GM03348 (cell line): ENCODE data around the gene CCDC183.
"Not testable (repeated sequence)": the region's sequence is repeated elsewhere in the genome, so short reads cannot be mapped to it uniquely, and the experiment has no call there.

ENCODE experiments used
- DNase-seq: peaks from one replicate; pipeline ENCODE4 v3.0.0; 2012; ENCODE audit warnings: low spot score

The CCDC183 gene

DNA sequence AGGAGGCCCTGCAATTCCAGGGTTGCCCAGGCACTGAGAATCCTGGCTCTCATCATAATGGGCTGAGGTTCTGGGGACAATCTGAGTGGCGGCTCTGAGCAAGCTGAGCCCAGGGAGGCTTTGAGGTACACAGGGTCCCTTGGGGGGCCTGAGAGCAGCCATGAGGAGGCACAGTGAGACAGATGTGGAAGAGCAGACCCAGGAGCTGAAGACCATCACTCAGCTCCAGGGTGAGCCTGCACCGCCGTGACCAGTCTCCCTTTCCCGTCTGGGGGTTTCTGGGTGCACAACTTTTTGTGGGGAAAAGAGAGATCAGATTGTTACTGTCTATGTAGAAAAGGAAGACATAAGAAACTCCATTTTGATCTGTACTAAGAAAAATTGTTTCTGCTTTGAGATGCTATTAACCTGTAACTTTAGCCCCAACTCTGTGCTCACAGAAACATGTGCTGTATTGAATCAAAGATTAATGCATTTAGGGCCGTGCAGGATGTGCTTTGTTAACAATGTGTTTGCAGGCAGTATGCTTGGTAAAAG, at the start of gene CCDC183:
CCDC183 (plus strand) TSS at position 101 of the 537 bp plus-strand sequence; CDS start at position 161, 60 bp downstream.
- no peak for DNase-seq

GRCh38 chr9:136746621-136747020, 49.5 kb upstream of the CCDC183 start:
- DNase-seq, result no peak

GRCh38 chr9:136747161-136748060, 48.7 kb upstream of the CCDC183 start:
- no peak for DNase-seq

- no peak for DNase-seq
These were observed 47.9 kb upstream of the CCDC183 start, which contains the start of gene LCN6 for GRCh38 chr9:136748201-136748600. LCN6 (minus strand) TSS chr9:136748525; CDS start chr9:136748483, 42 bp downstream.

DNA sequence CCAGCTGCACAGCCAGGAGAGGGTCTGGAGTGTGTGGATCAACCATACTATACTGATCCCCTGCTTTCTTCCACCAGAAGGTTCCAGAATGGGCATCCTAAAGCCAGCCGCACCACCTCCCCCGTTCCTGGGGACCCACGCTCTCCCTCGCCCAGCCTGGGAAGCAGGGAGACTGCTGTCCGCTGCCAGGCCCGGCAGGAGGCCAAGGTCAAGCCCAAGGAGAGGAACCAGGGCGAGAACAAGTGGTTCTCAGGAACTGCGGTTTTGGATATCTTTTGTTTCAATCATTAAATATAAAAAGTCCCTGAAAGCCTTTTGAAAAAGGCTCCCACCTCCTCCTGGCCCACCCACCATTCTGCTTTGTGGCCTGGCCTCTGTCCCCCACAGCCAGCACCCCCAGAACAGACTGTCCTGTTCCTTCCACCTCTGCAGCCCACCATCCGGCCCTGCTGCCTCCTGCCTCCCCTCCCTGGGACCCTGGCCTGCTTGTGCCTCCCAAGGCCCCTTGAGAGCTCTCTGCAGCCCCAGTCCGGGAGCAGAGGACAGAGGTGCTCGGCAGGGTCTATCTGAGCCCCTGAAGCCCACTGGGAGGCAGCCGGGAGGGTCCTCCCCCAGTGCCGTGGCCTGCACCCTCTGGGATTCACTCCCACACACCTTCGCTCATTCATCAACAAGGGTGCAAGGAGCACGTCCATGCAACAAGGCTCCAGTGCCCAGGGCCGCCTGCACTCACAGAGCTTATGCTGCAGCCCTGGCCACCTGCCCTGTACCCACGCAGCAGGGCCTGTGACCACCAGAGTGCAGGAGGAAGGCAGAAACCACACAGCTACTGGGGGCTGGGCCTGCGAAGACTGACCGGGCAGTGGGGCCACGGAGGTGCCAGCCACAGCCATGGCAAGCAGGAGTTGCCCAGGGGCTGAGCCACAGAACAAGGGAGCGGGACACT, 47.2 kb upstream of the CCDC183 start:
- no peak for DNase-seq

DNA sequence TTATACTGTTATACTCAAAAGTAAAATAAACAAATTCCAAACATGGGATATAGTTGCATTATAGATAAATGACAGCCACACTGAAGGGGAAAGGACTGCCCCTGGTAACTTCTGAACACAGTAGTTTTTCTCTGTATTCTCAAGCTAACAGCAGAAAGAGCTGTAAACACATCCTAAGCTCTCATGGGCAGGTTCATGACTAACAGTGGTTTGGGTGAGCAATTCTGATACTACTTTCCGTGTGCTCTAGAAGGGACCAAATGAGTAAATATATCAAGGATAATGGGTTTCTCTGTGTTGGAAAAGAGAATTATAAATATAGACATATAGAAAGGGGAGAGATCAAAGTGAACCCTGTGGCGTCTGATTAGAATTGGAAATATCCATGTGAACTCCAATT, 45.6 kb upstream of the CCDC183 start:
- DNase-seq, result no peak

DNA sequence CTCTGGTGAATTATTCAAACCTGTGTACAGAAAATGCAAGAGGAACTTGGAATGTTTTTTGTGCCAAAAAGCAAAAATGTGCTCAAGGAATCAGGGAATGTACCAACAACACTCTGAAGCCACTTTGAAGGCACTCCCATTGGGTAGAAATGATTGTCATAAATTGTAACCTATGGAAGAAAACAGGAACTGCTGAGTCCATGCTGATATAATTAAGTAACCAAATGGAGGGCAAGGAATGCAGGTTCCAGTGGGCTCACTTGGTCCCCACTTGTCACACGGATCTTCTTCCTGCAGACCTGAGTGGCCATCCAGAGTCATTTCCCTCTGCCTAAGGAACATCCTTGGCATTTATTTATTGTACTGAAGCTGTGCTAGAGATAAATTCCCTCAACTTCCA, 44.9 kb upstream of the CCDC183 start:
- no peak for DNase-seq

GRCh38 chr9:136751814-136752213, 44.3 kb upstream of the CCDC183 start:
- no peak for DNase-seq

GRCh38 chr9:136753371-136754058, 42.6 kb upstream of the CCDC183 start:
- DNase-seq, result no peak

GRCh38 chr9:136754059-136754572, 42.0 kb upstream of the CCDC183 start:
- no peak for DNase-seq

GRCh38 chr9:136754626-136755301, 41.4 kb upstream of the CCDC183 start:
- no peak for DNase-seq

DNA sequence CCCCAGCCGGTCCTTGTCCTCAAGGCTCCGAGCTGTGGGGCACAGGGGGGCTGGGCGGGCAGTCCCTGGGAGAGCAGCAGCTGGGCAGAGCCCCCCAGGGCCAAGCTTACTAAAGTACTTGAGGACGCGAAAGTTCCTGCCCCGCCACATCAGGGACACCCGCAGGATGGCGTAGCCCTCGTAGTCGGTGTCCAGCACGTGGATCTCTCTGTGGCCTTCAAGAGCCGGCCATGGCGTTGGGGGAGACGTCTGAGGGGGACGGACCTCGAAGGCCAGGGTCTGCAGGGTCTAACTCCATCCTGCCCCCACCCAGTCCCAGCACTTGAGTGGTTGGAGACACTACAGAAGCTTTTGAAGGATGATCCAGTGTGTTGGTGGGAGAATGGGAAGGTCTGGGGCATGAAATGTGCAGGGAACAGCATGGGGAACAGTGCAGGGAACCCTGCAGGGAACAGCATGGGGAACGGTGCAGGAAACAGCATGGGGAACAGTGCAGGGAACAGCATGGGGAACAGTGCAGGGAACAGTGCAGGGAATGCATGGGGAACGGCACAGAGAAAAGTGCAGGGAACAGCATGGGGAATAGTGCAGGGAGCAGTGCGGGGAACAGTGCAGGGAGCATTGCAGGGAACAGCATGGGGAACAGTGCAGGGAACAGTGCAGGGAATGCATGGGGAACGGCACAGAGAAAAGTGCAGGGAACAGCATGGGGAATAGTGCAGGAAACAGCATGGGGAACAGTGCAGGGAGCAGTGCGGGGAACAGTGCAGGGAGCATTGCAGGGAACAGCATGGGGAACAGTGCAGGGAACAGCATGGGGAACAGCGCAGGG, 40.6 kb upstream of the CCDC183 start:
- DNase-seq, result not testable (repeated sequence)

DNA sequence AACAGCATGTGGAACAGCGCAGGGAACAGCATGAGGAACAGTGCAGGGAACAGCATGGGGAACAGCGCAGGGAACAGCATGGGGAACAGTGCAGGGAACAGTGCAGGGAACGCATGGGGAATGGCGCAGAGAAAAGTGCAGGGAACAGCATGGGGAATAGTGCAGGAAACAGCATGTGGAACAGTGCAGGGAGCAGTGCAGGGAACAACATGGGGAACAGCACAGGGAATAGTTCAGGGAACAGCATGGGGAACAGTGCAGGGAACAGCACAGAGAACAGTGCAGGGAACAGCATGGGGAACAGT, 40.1 kb upstream of the CCDC183 start:
- no peak for DNase-seq

- DNase-seq, result no peak
These were observed 39.3 kb upstream of the CCDC183 start for GRCh38 chr9:136756836-136757235.

DNA sequence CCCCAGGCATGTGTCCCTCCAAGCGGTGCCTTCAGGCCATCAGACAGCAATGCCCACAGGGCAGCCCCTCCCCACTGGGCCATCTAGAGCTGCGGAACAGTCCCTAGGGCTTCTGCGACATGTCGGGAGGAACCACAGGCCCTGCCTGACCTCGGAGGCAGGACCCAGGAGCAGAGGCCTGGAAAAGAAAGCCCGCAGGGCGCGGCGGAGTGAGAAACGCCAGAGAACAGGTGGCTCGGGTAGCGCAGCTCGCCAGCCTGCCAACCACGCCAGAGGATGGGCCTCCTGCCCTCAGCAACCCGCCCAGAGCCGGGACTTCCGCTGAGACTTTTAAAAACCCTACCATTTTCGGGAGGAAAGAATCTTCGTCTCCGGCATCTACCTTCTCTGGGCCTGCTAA, 38.8 kb upstream of the CCDC183 start:
- DNase-seq, result no peak

DNA sequence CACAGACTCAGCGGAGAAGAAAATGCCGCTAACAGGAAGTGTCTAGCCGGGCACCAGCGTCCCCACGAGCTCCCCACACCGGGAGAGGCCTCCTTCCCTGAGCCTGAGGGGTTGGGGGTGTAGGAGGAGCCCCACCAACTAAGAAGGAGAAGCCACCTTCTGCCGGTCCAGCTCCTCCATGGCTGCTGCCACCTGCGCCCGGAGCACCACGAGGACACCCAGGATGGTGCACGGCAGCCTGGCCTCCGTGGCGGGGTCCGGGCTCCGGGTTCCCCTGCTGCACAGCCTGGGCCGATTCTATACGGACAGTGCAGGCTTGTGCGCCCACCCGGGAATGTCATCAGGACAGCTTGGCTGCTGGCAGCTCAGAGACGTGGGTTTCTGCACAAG, 38.4 kb upstream of the CCDC183 start:
- no peak for DNase-seq

DNA sequence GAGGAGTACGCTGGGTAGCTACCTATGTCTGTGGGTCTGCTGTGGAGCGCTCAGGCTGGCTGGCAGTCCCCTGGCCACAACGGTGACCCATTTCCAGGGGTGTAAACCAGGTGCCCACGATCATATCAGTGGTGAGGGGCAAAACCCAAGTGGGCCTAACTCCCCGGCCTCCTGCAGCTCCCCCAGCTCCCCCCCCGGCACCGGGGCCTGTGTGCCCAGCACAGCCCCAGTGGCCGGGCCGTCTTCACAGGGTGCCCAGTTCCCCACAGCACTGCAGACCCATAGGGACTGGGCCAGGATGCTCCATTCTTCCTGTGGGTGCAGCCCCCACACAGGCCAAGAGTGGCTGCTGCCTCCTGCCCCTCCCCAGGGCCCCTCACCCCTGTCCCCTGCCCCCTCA, 37.1 kb upstream of the CCDC183 start:
- DNase-seq, result no peak

- DNase-seq, result no peak
These were observed 36.5 kb upstream of the CCDC183 start for GRCh38 chr9:136759436-136760325.

DNA sequence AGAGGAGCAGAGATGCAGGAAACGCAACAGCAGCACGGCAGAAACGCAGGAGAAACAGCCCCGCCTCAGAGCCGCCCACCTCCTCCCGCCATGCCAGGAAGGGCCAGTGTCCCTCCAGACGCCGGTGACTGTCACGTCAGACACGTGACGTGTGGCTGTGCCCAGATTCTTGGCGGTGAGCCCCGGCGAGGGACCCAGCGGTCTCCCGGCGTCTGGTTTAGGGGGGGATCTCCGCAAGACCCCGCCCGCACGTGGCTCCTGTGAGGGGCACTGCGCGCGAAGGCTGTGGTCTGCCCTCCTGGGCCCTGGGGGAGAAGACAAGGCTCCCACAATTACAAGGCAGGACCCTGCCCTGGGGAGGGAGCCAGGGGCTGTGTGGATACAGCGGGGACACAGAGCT, 35.7 kb upstream of the CCDC183 start:
- no peak for DNase-seq
